K562 (cell line): Measurements from ENCODE around the gene ARHGAP18. TPM values are rescaled to one million over a fixed set of nuclear protein-coding genes. Genes with fewer than 3 reads are reported as not detected.
A peak's percentile ranks its signal among the peaks of the same experiment; 100 is the strongest.

Experiments
- ARNT ChIP-seq, 2 experiments: fragments of 450-650 bp; IDR thresholded peaks; 2 replicates each; pipeline ENCODE4 v1.6.1; 2016; ENCODE audit warnings: mild to moderate bottlenecking in 1 of 2
- FOXA1 ChIP-seq: fragments of 450-650 bp; IDR thresholded peaks from 2 replicates; pipeline ENCODE4 v1.6.1; 2016; ENCODE audit warnings: mild to moderate bottlenecking, borderline replicate concordance
- GATAD2B ChIP-seq: fragments of 450-650 bp; IDR thresholded peaks from 2 replicates; pipeline ENCODE4 v1.6.1; 2017; ENCODE audit warnings: mild to moderate bottlenecking, borderline replicate concordance
- HNRNPK ChIP-seq: fragments of 200-400 bp; formaldehyde crosslinking; IDR thresholded peaks from one replicate; pipeline ENCODE4 v1.6.1; 2018; ENCODE audit warnings: mild to moderate bottlenecking, low read depth, low read length; ENCODE audit not compliant: poor library complexity, severe bottlenecking
- JUND ChIP-seq, 2 experiments: IDR thresholded peaks; 2 replicates in 1 of 2; 3 replicates in 1 of 2; pipeline ENCODE4 v1.6.1; 2011; ENCODE audit warnings: borderline replicate concordance in 2 of 2, low read depth in 2 of 2, low read length in 2 of 2, improper control_type of control experiment in 1 of 2, missing biosample characterization in 1 of 2, missing genetic modification characterization in 1 of 2, missing genetic modification reagents in 1 of 2
- MEF2A ChIP-seq: IDR thresholded peaks from 2 replicates; pipeline ENCODE4 v1.6.1; 2011; ENCODE audit warnings: low read depth, mild to moderate bottlenecking, low read length, moderate library complexity; ENCODE audit not compliant: control insufficient read depth
- MEF2D ChIP-seq: conservative IDR thresholded peaks from 2 replicates; pipeline ENCODE4 v1.6.1; 2016; ENCODE audit warnings: low read depth, missing genetic modification characterization, missing compliant biosample characterization
- POLR2AphosphoS5 ChIP-seq: IDR thresholded peaks from 2 replicates; pipeline ENCODE4 v1.6.1; 2011; ENCODE audit warnings: mild to moderate bottlenecking, low read depth, low read length, moderate library complexity; ENCODE audit not compliant: control insufficient read depth, insufficient read depth
- RHOXF2B ChIP-seq: fragments of 250-450 bp; sonication (Bioruptor Pico); conservative IDR thresholded peaks from 2 replicates; pipeline ENCODE4 v1.5.1; 2021
- SMARCC2 ChIP-seq: fragments of 450-650 bp; IDR thresholded peaks from 2 replicates; pipeline ENCODE4 v1.6.1; 2017; ENCODE audit warnings: antibody characterized with exemption, moderate library complexity, mild to moderate bottlenecking, low read depth
- ZNF311 ChIP-seq: fragments of 250-450 bp; sonication (Bioruptor Pico); IDR thresholded peaks from 2 replicates; pipeline ENCODE4 v1.4.0; 2020; ENCODE audit warnings: mild to moderate bottlenecking, moderate library complexity
- ZNF347 ChIP-seq: fragments of 450-650 bp; formaldehyde crosslinking; IDR thresholded peaks from 2 replicates; pipeline ENCODE4 v1.4.0; 2020; ENCODE audit warnings: low read depth, mild to moderate bottlenecking, moderate library complexity
- ZNF639 ChIP-seq, 2 experiments: fragments of 200-800 bp in 1 of 2; sonication (Bioruptor generic) in 1 of 2; sonication (generic) in 1 of 2; formaldehyde crosslinking in 1 of 2; IDR thresholded peaks in 1 of 2; conservative IDR thresholded peaks in 1 of 2; 2 replicates each; pipeline versions ENCODE4 v1.5.0 to v1.6.1; 2016 to 2020; ENCODE audit warnings: missing compliant biosample characterization in 1 of 2, missing genetic modification characterization in 1 of 2, missing genetic modification reagents in 1 of 2
- polyA plus RNA-seq, 8 experiments: library from polyadenylated mRNA; depleted of rRNA in 4 of 8; stranded (reverse) in 5 of 8; unstranded in 3 of 8; fragments of >200 nt; fragmentation: Nextera tagmentation in 2 of 8; fragmentation: Illumina TruSeq in 1 of 8; extraction: Ambion mirVana in 2 of 8; extraction: Trizol in 1 of 8; gene quantifications; 2 replicates each; pipeline versions ENCODE4 v1.2.1 to v1.2.3, GENCODE V29; 2011 to 2014; ENCODE audit warnings: inconsistent platforms in 1 of 8, missing spikeins in 1 of 8
- total RNA-seq, 7 experiments: library from RNA; depleted of rRNA in 6 of 7; stranded (reverse); fragments of >200 nt in 6 of 7; fragmentation: Illumina TruSeq in 2 of 7; extraction: Trizol in 2 of 7; gene quantifications; 2 replicates each; pipeline versions ENCODE4 v1.2.1 to v1.2.3, GENCODE V29; 2011 to 2021; ENCODE audit warnings: low replicate concordance in 1 of 7
- TF ChIP-seq, protein P1 (sequence below), 2 experiments: fragments of 450-650 bp in 1 of 2; sonication (generic) in 1 of 2; formaldehyde crosslinking in 1 of 2; IDR thresholded peaks; 2 replicates each; pipeline versions ENCODE4 v1.7.1 to v1.9.0; 2016 to 2022; ENCODE audit warnings: inconsistent platforms in 1 of 2, mild to moderate bottlenecking in 1 of 2, missing genetic modification reagents in 1 of 2

Gene ARHGAP18
- total and polyA plus RNA-seq, 9 of the 15 experiments (the other 6 are each of a cell fraction or from before 2014, with no cell fraction given) = 13.3 to 29.7 (median 21.1) TPM

DNA sequence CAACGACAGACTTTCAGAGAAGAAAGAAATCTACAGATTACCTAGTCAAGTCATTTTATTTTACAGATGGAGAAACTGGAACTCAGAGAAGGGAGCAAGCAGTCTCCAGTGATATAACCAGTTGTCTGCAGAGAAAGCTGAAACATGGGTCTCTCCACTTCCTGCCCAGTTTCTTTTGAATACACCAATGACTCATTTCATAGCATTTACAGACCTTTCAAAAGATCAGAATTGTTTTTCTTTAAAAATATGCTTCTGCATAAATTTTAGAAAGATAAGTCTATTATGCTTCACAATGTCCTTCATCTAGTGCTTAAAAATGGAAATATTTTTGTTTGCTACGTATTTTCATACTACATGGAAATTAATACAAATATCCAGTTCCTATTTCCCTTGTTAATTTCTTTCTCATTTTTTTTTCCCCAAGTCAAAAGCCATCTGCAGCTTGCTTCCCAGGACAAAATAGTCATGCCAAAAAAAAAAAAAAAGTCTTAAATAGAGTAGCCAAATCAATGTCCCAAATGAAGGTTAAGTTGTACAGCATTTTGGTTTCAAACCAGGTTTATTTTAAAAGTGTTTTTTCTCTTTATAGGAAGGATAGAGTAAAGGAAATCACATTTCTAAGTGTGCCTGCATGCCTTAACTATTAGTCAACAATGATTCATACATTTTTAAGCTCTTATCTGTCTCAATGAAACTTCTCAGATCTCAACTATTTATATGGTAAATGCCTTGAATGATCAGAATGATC lies 36.9 kb downstream of the ARHGAP18 start (continued):
- no peak for TF ChIP-seq ZNF347 (CRISPR knock-in tag)
- peak; percentile 55; the same call in 1 of the 2 replicates for TF ChIP-seq SMARCC2
- TF ChIP-seq FOXA1 = 0 out of 2 replicates have a peak, but pooled peaks have one; percentile 7
- TF ChIP-seq ARNT (IDR thresholded peaks at IDR 0.05) = no peak
- TF ChIP-seq, protein P1, sequence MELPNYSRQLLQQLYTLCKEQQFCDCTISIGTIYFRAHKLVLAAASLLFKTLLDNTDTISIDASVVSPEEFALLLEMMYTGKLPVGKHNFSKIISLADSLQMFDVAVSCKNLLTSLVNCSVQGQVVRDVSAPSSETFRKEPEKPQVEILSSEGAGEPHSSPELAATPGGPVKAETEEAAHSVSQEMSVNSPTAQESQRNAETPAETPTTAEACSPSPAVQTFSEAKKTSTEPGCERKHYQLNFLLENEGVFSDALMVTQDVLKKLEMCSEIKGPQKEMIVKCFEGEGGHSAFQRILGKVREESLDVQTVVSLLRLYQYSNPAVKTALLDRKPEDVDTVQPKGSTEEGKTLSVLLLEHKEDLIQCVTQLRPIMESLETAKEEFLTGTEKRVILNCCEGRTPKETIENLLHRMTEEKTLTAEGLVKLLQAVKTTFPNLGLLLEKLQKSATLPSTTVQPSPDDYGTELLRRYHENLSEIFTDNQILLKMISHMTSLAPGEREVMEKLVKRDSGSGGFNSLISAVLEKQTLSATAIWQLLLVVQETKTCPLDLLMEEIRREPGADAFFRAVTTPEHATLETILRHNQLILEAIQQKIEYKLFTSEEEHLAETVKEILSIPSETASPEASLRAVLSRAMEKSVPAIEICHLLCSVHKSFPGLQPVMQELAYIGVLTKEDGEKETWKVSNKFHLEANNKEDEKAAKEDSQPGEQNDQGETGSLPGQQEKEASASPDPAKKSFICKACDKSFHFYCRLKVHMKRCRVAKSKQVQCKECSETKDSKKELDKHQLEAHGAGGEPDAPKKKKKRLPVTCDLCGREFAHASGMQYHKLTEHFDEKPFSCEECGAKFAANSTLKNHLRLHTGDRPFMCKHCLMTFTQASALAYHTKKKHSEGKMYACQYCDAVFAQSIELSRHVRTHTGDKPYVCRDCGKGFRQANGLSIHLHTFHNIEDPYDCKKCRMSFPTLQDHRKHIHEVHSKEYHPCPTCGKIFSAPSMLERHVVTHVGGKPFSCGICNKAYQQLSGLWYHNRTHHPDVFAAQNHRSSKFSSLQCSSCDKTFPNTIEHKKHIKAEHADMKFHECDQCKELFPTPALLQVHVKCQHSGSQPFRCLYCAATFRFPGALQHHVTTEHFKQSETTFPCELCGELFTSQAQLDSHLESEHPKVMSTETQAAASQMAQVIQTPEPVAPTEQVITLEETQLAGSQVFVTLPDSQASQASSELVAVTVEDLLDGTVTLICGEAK (IDR thresholded peaks at IDR 0.05) = no peak
- TF ChIP-seq, protein P1 (CRISPR knock-in tag; IDR thresholded peaks at IDR 0.05) = no peak
- no peak for TF ChIP-seq RHOXF2B (CRISPR knock-in tag)
- TF ChIP-seq MEF2A = no peak
- peak; percentile 75; the same call in 1 of the 2 replicates for TF ChIP-seq JUND (IDR thresholded peaks at IDR 0.05; ENCODE audit: borderline replicate concordance, low read depth, low read length)
- TF ChIP-seq JUND (tag; IDR thresholded peaks at IDR 0.05; ENCODE audit: borderline replicate concordance, low read depth, low read length) = peak; percentile 65; the same call in 2 of the 3 replicates
- TF ChIP-seq ZNF311 = no peak
- TF ChIP-seq ZNF639 (CRISPR knock-in tag; conservative IDR thresholded peaks at IDR 0.05 in 1 of 2, IDR thresholded peaks at IDR 0.05 in 1 of 2) = no peak
- TF ChIP-seq HNRNPK = no peak
- no peak for TF ChIP-seq GATAD2B
- TF ChIP-seq MEF2D (tag) = no peak
- TF ChIP-seq POLR2AphosphoS5 = no peak
